Measurements from ENCODE around the gene FAM161A. TPM values are rescaled to one million over a fixed set of nuclear protein-coding genes. Genes with fewer than 3 reads are reported as not detected.

The FAM161A gene
- total RNA-seq, 1 donor from 2014 or later = 2.5 TPM

- Mint-ChIP-seq H3K4me1 (no peaks in the 10 kb centered on the region), H3K27me3 (no peaks in the 10 kb centered on the region)
- CTCF ChIA-PET = no interaction called here
Measured at GRCh38 chr2:61841286-61841685, 12.6 kb downstream of the FAM161A start.

GRCh38 chr2:61834893-61835292 lies 19.0 kb downstream of the FAM161A start:
- ChIA-PET CTCF (no interaction called here), POLR2A (no interaction called here)
- H3K36me3 Mint-ChIP-seq (ENCODE audit: low read depth) = no peaks in the 10 kb centered on the region
- intact Hi-C loops (cut with micrococcal nuclease) = no loop called here
- H3K9me3 Mint-ChIP-seq = peaks cover 2% of the 10 kb centered on the region
- no peaks in the 10 kb centered on the region for H3K27me3 Mint-ChIP-seq
- no peak overlapping the region for H3K4me3 Mint-ChIP-seq
- ATAC-seq (ENCODE audit: low read depth) = no peak
- DNase-seq = no peak
- H3K27ac Mint-ChIP-seq = no peak overlapping the region
- TF ChIP-seq CTCF (IDR thresholded peaks at IDR 0.05) = no peak
- no peaks in the 10 kb centered on the region for H3K4me1 Mint-ChIP-seq

More at GRCh38 chr2:61841286-61841685, 12.6 kb downstream of the FAM161A start:
- H3K9me3 Mint-ChIP-seq = no peaks in the 10 kb centered on the region
- no peak for TF ChIP-seq CTCF (IDR thresholded peaks at IDR 0.05)
- H3K4me3 Mint-ChIP-seq = no peak overlapping the region
- no peak overlapping the region for H3K27ac Mint-ChIP-seq
- POLR2A ChIA-PET = no interaction called here
- intact Hi-C loops (cut with micrococcal nuclease) = no loop called here
- ATAC-seq (ENCODE audit: low read depth) = no peak
- no peaks in the 10 kb centered on the region for H3K36me3 Mint-ChIP-seq (ENCODE audit: low read depth)
- DNase-seq = no peak

GRCh38 chr2:61833971-61834370 lies 19.9 kb downstream of the FAM161A start:
- ATAC-seq (ENCODE audit: low read depth) (no peak), DNase-seq (no peak)
- intact Hi-C loops (cut with micrococcal nuclease) = no loop called here
- H3K27me3 Mint-ChIP-seq = no peaks in the 10 kb centered on the region
- H3K4me3 Mint-ChIP-seq = no peak overlapping the region
- H3K4me1 Mint-ChIP-seq = no peaks in the 10 kb centered on the region
- H3K9me3 Mint-ChIP-seq = peaks cover 2% of the 10 kb centered on the region
- CTCF ChIA-PET = no interaction called here
- no peaks in the 10 kb centered on the region for H3K36me3 Mint-ChIP-seq (ENCODE audit: low read depth)
- H3K27ac Mint-ChIP-seq = no peak overlapping the region
- POLR2A ChIA-PET = no interaction called here
- TF ChIP-seq CTCF (IDR thresholded peaks at IDR 0.05) = no peak

- intact Hi-C loops (cut with micrococcal nuclease) = no loop called here
- POLR2A ChIA-PET = no interaction called here
Measured at GRCh38 chr2:61832183-61832841, 21.5 kb downstream of the FAM161A start.

GRCh38 chr2:61822255-61822654 lies 31.6 kb downstream of the FAM161A start:
- CTCF ChIA-PET = no interaction called here
- TF ChIP-seq CTCF (IDR thresholded peaks at IDR 0.05) = no peak
- intact Hi-C loops (cut with micrococcal nuclease) = no loop called here
- H3K27me3 Mint-ChIP-seq = no peaks in the 10 kb centered on the region
- ATAC-seq (ENCODE audit: low read depth) (no peak), DNase-seq (no peak)
- H3K27ac Mint-ChIP-seq = no peak overlapping the region
- POLR2A ChIA-PET = no interaction called here
- H3K4me1 Mint-ChIP-seq = no peaks in the 10 kb centered on the region
- H3K9me3 Mint-ChIP-seq = no peaks in the 10 kb centered on the region
- H3K36me3 Mint-ChIP-seq (ENCODE audit: low read depth) = no peaks in the 10 kb centered on the region
- H3K4me3 Mint-ChIP-seq = no peak overlapping the region

More at GRCh38 chr2:61832183-61832841, 21.5 kb downstream of the FAM161A start:
- H3K4me1 Mint-ChIP-seq = no peaks in the 10 kb centered on the region
- no peak for DNase-seq
- no peaks in the 10 kb centered on the region for H3K36me3 Mint-ChIP-seq (ENCODE audit: low read depth)
- H3K9me3 Mint-ChIP-seq = peaks cover 2% of the 10 kb centered on the region
- no peak for ATAC-seq (ENCODE audit: low read depth)
- no peaks in the 10 kb centered on the region for H3K27me3 Mint-ChIP-seq
- no peak overlapping the region for H3K27ac Mint-ChIP-seq
- no peak for TF ChIP-seq CTCF (IDR thresholded peaks at IDR 0.05)
- CTCF ChIA-PET = no interaction called here
- no peak overlapping the region for H3K4me3 Mint-ChIP-seq
